ENCODE measurements around the gene PLXNB3. TPM values are rescaled to one million over a fixed set of nuclear protein-coding genes. Genes with fewer than 3 reads are reported as not detected.
"Not testable (repeated sequence)": the region's sequence is repeated elsewhere in the genome, so short reads cannot be mapped to it uniquely, and the experiment has no call there.

The PLXNB3 gene
- polyA plus RNA-seq, 1 donor = 1.5 TPM

GRCh38 chrX:153814591-153815315 is 50.7 kb downstream of the PLXNB3 start:
- DNase-seq = no peak

DNA sequence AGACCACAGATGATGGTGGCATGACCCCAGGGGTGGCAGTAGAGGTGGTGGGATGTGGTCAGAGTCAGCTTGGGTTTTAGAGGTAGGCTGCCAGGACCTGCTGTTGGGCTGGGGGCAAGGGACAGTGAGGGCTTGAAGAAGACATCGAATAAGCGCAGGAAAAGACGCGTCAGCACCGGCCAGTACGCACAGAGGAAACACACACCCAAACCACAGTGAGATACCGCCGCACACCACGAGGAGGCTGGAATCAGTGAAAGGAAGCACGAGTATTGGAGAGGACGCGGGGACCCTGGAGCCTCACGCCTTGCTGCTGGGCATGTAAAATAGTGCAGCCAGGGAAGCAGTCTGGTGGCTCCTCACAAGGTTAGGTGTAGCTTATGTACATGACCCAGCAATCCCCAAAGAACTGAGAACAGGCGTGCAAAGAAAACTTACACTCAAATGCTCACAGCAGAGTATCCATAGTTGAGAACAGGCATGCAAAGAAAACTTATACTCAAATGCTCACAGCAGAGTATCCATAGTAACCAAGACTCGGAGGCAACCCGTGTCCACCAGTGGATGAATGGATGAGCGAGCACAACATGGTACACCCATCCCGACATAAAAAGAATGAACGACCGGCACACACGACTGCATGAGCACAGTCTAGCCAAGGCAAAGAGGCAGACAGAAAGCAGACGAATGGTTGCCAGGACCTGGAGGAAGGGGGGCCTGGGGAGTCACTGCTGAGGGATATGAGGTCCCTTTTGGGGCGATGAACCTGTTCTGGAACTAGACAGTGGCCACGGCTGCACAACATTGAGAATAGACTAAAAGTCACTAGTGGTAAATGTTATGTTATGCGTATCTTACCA is 53.0 kb downstream of the PLXNB3 start:
- DNase-seq = no peak

- DNase-seq = not testable (repeated sequence)
These were observed 54.0 kb downstream of the PLXNB3 start for GRCh38 chrX:153818064-153818463.

DNA sequence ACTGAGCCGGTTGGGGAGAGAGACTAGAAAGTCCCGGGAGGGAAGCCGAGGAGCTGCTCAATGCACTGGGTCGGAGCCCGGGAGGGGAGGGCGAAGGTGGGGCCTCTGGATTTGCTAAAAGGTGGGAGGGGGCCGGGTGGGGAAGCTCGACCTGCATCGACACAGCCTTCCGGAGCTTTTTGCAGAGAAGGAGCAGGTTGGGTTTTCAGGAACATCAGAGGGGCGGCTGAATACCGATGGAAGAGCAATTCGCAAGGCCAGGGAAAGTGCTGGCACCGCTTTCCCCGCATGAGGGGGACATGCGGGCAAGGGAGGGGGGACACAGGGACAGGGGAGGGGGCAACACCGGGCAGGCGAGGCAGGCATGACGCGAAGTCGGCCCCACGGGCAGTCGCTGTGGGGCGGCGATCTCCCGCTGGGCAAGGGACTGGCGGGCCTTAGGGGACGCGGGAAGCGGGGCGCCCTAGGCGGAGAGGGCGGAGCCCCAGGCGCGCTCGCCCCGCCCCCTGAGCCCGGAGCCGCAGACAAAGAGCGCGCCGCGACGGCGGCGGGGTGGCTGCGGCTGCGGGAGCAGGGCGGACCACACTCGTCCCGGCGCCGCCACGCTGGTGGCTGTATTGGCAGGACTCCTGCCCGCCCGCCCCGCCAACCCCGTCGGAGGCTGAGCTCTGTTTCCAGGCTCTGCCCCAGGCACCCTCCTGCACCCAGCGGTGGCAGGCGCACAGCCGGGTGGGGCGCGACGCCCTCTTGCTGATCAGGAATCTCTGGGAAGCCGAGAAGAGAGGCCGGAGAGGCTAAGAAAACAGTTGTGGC is 54.7 kb downstream of the PLXNB3 start:
- DNase-seq = no peak

- DNase-seq = no peak
These were observed 55.5 kb downstream of the PLXNB3 start for GRCh38 chrX:153819384-153820040.

DNA sequence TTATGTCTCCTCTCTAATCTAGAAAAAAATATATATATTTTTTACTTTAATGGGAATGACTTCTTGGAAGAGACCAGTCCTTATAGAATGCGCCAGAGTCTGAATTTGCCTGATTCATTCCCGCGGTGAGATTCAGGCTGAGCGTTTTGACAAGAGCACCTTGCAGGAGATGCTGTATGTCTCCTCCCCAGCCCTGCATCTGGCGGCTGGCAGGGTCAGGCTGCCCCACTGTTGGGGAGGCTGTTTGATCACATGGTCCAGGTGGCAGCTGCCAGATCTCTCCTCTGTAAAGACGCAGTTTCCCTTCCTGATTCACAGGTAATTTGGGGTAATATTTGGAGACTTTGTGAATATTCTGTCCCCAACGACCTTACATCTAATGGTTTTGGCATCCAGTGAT is 56.6 kb downstream of the PLXNB3 start:
- DNase-seq = no peak

DNA sequence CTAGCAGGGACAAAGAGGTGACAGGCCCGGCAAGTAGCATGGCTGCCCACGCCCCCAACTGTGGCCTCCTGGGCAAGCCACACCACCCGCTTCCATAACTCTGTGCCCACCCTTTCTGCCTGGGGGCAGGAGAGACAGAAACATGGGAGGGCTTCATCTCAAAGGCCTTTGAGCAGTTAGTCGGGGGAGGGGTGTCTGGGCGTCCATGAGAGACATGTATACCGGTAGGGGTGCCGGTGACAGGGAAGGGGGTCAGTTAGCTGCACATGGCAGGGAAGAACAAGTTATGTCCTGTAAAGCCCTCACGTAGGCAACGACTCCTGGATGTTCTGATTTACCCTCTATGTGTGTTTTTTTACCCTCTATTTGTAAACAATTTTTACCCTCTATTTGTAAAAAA is 57.0 kb downstream of the PLXNB3 start:
- DNase-seq = no peak

DNA sequence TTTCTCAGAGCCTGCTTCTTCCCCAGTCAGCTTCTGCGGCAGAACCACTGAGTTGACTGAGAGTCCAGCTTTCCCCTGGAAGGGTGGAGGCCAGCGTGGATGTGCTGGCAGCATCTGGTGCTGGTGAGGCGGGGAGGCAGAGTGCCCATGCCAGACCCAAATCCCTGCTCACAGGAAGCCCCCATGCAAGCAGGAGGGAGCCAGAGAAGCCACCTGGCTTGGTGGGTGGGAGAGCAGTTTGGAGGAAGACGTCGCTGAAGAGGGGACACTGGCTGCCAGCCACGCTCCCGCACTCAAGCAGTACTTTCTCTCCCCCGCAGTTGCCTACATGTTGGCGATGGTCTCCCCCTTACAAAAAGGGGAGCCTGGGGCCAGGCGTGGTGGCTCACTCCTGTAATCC is 60.3 kb downstream of the PLXNB3 start:
- no peak for DNase-seq

- DNase-seq = no peak
These were observed 61.0 kb downstream of the PLXNB3 start for GRCh38 chrX:153825042-153825441.

Other genes with a start within 250 kb of the PLXNB3 start
- 0.18 TPM for gene ATP2B3, start 246.6 kb upstream of the PLXNB3 start, polyA plus RNA-seq (ENCODE audit: insufficient read length)
- gene CCNQ, start 165.1 kb upstream of the PLXNB3 start, polyA plus RNA-seq (ENCODE audit: insufficient read length) = 14.7 TPM
- gene DUSP9, start 117.0 kb upstream of the PLXNB3 start, polyA plus RNA-seq (ENCODE audit: insufficient read length) = 33.8 TPM
- gene PNCK, start 90.4 kb upstream of the PLXNB3 start, polyA plus RNA-seq (ENCODE audit: insufficient read length) = 7.5 TPM
- 56.6 TPM for gene SLC6A8, start 76.3 kb upstream of the PLXNB3 start, polyA plus RNA-seq (ENCODE audit: insufficient read length)
- gene BCAP31, start 39.9 kb upstream of the PLXNB3 start, polyA plus RNA-seq (ENCODE audit: insufficient read length) = 184 TPM
- 6.4 TPM for gene ABCD1, start 39.4 kb upstream of the PLXNB3 start, polyA plus RNA-seq (ENCODE audit: insufficient read length)
- 0.73 TPM for gene SRPK3, start 16.8 kb downstream of the PLXNB3 start, polyA plus RNA-seq (ENCODE audit: insufficient read length)
- gene IDH3G, start 30.1 kb downstream of the PLXNB3 start, polyA plus RNA-seq (ENCODE audit: insufficient read length) = 70.1 TPM
- 134 TPM for gene SSR4, start 30.4 kb downstream of the PLXNB3 start, polyA plus RNA-seq (ENCODE audit: insufficient read length)
- 8.5 TPM for gene PDZD4, start 66.3 kb downstream of the PLXNB3 start, polyA plus RNA-seq (ENCODE audit: insufficient read length)
- gene L1CAM, start 121.9 kb downstream of the PLXNB3 start, polyA plus RNA-seq (ENCODE audit: insufficient read length) = 46.9 TPM
- gene AVPR2, start 140.4 kb downstream of the PLXNB3 start, polyA plus RNA-seq (ENCODE audit: insufficient read length) = 2.0 TPM
- 29.1 TPM for gene ARHGAP4, start 162.0 kb downstream of the PLXNB3 start, polyA plus RNA-seq (ENCODE audit: insufficient read length)
- gene NAA10, start 170.8 kb downstream of the PLXNB3 start, polyA plus RNA-seq (ENCODE audit: insufficient read length) = 62.1 TPM
- gene RENBP, start 180.4 kb downstream of the PLXNB3 start, polyA plus RNA-seq (ENCODE audit: insufficient read length) = 20.7 TPM
- gene HCFC1, start 207.6 kb downstream of the PLXNB3 start, polyA plus RNA-seq (ENCODE audit: insufficient read length) = 43.2 TPM
- gene TMEM187, start 208.5 kb downstream of the PLXNB3 start, polyA plus RNA-seq (ENCODE audit: insufficient read length) = 5.2 TPM

Data from left kidney (tissue), 2 donors.